ENCODE measurements around the gene MOCS1.

The MOCS1 gene

GRCh38 chr6:39924283-39924682 is 10.0 kb downstream of the MOCS1 start:
- H3K4me3 ChIP-seq (ENCODE audit: low read depth in 1 of 2, low read length in 1 of 2): no peak overlapping the region
- TF ChIP-seq CTCF (IDR thresholded peaks at IDR 0.05): no peak
- H3K27ac ChIP-seq: no peak overlapping the region
- H3K9me3 ChIP-seq: no peaks in the 10 kb centered on the region
- H3K36me3 ChIP-seq: no peaks in the 10 kb centered on the region
- H3K27me3 ChIP-seq: peaks cover 5% of the 10 kb centered on the region
- no peaks in the 10 kb centered on the region for H3K4me1 ChIP-seq (ENCODE audit: control insufficient read depth in 1 of 2, insufficient read depth in 1 of 2, low read depth in 1 of 2, low read length in 1 of 2)

- H3K4me3 ChIP-seq (ENCODE audit: low read depth in 1 of 2, low read length in 1 of 2): no peak overlapping the region
- TF ChIP-seq CTCF (IDR thresholded peaks at IDR 0.05): no peak
- H3K4me1 ChIP-seq (ENCODE audit: control insufficient read depth in 1 of 2, insufficient read depth in 1 of 2, low read depth in 1 of 2, low read length in 1 of 2): no peaks in the 10 kb centered on the region
- H3K9me3 ChIP-seq: no peaks in the 10 kb centered on the region
- no peak overlapping the region for H3K27ac ChIP-seq
- peaks cover under 1% of the 10 kb centered on the region for H3K27me3 ChIP-seq
- H3K36me3 ChIP-seq: no peaks in the 10 kb centered on the region
Observed at GRCh38 chr6:39923861-39924260, 10.4 kb downstream of the MOCS1 start.

GRCh38 chr6:39923394-39923793 is 10.9 kb downstream of the MOCS1 start:
- H3K27ac ChIP-seq: no peak overlapping the region
- H3K4me1 ChIP-seq (ENCODE audit: control insufficient read depth in 1 of 2, insufficient read depth in 1 of 2, low read depth in 1 of 2, low read length in 1 of 2): no peaks in the 10 kb centered on the region
- no peak overlapping the region for H3K4me3 ChIP-seq (ENCODE audit: low read depth in 1 of 2, low read length in 1 of 2)
- H3K27me3 ChIP-seq: no peaks in the 10 kb centered on the region
- H3K9me3 ChIP-seq: no peaks in the 10 kb centered on the region
- no peak for TF ChIP-seq CTCF (IDR thresholded peaks at IDR 0.05)
- H3K36me3 ChIP-seq: no peaks in the 10 kb centered on the region

- H3K27ac ChIP-seq: no peak overlapping the region
- no peaks in the 10 kb centered on the region for H3K27me3 ChIP-seq
- TF ChIP-seq CTCF (IDR thresholded peaks at IDR 0.05): no peak
- no peaks in the 10 kb centered on the region for H3K36me3 ChIP-seq
- no peaks in the 10 kb centered on the region for H3K9me3 ChIP-seq
- H3K4me1 ChIP-seq (ENCODE audit: control insufficient read depth in 1 of 2, insufficient read depth in 1 of 2, low read depth in 1 of 2, low read length in 1 of 2): no peaks in the 10 kb centered on the region
- H3K4me3 ChIP-seq (ENCODE audit: low read depth in 1 of 2, low read length in 1 of 2): no peak overlapping the region
Observed at GRCh38 chr6:39922821-39923220, 11.4 kb downstream of the MOCS1 start.

- no peak overlapping the region for H3K4me3 ChIP-seq (ENCODE audit: low read depth in 1 of 2, low read length in 1 of 2)
- no peaks in the 10 kb centered on the region for H3K9me3 ChIP-seq
- no peaks in the 10 kb centered on the region for H3K36me3 ChIP-seq
- no peak overlapping the region for H3K27ac ChIP-seq
- no peak for TF ChIP-seq CTCF (IDR thresholded peaks at IDR 0.05)
- no peaks in the 10 kb centered on the region for H3K4me1 ChIP-seq (ENCODE audit: control insufficient read depth in 1 of 2, insufficient read depth in 1 of 2, low read depth in 1 of 2, low read length in 1 of 2)
- H3K27me3 ChIP-seq: no peaks in the 10 kb centered on the region
Observed at GRCh38 chr6:39920157-39920556, 14.1 kb downstream of the MOCS1 start.

GRCh38 chr6:39918831-39919230 is 15.4 kb downstream of the MOCS1 start:
- H3K36me3 ChIP-seq: no peaks in the 10 kb centered on the region
- no peaks in the 10 kb centered on the region for H3K27me3 ChIP-seq
- H3K9me3 ChIP-seq: no peaks in the 10 kb centered on the region
- H3K27ac ChIP-seq: no peak overlapping the region
- no peak for TF ChIP-seq CTCF (IDR thresholded peaks at IDR 0.05)
- no peak overlapping the region for H3K4me3 ChIP-seq (ENCODE audit: low read depth in 1 of 2, low read length in 1 of 2)
- no peaks in the 10 kb centered on the region for H3K4me1 ChIP-seq (ENCODE audit: control insufficient read depth in 1 of 2, insufficient read depth in 1 of 2, low read depth in 1 of 2, low read length in 1 of 2)

All from neutrophil (primary cell).